NCI-H526 treated with DMSO at 0.1 percent for 48 hours (cell line): ENCODE measurements around the gene RPS6KL1.

Source experiments
- DNase-seq: peaks from one replicate; lab custom pipeline; 2025; lab: John Stamatoyannopoulos, UW

RPS6KL1 gene

DNA sequence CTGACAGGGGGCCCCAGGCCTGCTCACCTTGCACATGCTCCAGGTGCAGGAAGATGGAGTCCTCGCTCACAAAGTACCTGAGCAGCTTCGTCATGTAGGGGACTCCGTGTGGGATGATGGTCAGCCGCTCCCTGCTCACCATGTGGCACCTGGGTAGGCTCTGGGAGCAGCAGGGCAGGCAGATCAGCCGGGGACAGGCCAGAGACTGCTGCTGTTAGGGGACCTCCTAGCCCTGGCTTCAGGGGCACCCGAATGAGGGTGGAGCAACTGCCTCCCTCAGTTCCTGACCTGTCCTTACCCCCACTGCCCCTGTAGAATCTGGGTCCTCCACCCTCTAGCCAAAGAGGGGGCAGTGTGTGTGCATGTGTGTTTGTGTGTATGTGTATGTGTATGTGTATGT is 11.8 kb downstream of the RPS6KL1 start:
- DNase-seq, result no peak

DNA sequence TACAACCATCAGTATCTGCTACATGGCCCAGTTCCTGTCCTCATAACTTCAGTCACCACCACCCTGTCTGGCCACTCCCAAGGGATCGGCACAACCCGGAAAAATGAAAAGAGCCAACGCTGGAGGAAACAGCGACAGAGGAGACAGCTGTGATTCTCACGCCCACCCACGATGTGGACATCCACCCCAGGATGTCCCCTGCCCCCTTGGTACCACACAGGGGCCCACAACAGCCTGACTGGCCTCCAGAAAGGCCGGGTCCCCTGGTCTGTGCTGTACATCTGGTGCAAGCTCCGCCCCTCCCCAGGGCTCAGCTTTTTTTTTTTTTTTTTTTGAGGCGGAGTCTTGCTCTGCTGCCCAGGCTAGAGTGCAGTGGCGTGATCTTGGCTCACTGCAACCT is 12.5 kb downstream of the RPS6KL1 start:
- DNase-seq, result no peak

DNA sequence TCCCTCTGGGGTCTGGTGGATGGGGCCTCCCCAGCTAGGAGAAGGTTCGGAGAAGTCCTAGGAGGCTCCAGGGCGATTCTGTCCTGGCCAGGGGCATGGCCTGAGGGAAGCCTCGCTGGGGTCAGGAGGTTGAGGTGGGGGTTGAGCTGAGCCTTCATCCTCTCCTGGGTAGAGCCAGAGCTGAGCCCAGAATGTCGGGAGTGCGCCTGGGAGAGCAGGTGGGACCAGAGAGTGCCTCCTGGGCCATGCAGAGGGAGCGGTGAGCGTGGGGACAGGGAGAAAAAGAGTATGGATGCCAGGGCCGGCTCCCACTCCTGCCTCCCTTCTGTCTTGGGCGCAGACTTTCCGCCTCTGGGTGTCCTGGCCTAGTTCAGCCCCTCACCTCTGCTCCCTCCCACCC is 13.1 kb downstream of the RPS6KL1 start:
- DNase-seq, result no peak

DNA sequence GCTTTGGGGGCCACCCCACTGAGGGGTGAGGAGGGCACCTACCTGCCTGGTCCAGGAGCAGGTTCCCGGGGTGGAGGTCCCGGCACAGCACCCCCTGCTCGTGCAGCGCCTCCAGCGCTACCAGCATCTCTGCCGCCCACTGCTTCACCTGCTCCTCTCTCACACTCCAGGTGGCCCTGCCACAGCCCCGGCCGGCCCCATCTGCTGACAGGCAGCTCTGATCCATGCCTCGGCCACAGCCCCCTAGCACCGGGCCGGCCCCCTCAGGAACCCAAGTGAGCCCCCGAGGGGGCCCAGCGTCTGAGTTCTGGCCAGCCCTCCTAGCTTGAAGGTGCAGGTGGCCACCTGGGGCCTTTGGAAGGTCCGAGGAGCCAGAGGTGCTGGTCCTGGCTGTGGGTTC is 13.6 kb downstream of the RPS6KL1 start:
- no peak for DNase-seq

DNA sequence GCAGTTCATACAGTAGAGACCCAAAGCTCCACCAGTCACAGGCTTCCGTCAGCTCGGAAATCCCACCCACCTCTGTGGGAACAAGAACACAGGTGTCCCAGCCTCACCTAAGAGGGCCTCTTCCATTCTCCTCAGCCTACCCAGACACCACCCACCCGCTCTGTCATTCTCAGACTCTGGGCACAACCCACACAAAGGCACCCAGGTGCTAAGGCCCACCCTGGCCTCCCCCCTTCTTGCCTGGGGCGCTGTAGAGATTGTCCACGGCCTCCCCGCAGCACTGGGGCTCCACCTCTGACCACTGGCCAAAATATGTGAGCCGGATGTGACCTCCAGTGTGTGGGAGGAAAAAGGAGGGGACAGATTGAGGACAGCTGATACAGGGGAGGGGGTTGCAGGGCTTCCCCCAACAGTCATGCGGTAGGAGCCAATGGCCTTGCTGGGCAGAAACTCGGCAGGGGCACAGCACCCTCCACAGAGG is 14.2 kb downstream of the RPS6KL1 start:
- no peak for DNase-seq

DNA sequence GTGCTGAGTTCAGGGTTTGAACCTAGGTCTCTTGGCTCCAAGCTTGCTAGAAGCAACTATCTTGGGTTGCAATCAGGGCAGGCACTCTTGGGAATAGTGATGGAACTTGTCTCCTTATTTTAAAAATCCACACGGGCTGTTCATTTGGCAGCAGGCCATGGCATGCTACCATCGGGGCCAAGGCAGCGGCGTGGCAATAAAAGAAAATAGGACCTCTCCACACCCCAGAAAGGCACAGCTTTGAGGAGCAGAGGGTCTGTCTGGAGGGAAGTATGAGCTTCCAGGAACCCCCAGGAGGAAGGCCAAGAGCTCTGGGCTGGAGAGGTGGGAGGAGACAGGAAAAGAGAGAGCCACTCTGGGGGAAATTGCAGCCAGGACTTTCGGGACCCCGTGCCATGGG is 15.3 kb downstream of the RPS6KL1 start:
- no peak for DNase-seq

DNA sequence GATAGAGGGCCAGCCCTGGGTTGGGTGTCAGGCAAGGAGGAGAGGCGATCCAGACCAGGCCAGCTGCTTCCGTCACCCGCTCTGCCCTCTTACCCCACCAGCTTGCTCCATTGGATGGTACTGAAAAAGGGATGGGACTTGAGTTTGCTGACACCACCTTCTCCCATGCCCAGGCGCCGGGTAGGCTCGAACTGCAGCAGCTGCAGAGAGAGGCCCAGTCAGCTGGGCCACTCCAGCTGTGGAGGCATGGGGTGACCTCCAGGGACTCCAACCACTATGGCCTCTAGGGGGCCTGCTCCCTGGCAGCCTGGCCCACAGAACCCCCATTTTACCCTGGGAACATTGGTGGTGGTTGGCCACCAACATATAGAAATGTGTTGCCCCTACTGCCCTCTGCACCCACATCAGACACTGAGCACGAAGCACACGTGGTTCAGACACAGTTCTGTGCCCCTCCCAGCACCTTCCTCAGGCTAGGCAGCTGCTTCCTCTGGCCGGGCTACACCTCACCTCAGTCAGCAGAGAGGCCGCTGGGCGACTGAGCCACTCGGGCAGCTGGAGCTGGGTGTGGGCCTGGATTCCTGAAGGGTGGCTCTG is 16.0 kb downstream of the RPS6KL1 start:
- DNase-seq, result no peak

DNA sequence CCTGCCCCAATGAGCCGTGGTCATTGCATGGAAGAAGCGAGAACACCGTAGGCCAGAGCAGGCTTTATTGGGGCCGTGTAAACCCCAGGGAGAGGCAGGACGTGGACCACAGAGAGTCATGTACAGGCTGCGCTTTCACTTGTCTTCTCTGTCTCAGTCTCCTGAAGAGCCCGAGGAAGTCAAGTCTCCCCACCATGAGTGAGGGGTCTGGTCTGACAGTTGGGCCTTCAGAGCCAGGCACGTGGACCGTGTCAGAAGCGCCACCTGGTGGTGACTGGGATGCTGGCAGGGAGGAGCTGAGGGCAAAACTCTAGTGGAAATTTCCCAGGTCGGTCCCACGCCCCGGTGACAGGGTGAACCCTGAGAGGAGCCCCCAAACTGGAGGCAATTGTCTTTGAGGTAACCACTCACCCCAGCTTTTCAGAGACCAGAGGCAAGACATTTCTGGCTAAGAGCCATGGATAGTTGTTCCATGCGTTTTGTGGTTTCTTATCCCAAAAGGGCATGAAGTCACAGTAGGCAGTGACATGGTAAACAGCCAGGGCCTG is 17.4 kb downstream of the RPS6KL1 start:
- no peak for DNase-seq

DNA sequence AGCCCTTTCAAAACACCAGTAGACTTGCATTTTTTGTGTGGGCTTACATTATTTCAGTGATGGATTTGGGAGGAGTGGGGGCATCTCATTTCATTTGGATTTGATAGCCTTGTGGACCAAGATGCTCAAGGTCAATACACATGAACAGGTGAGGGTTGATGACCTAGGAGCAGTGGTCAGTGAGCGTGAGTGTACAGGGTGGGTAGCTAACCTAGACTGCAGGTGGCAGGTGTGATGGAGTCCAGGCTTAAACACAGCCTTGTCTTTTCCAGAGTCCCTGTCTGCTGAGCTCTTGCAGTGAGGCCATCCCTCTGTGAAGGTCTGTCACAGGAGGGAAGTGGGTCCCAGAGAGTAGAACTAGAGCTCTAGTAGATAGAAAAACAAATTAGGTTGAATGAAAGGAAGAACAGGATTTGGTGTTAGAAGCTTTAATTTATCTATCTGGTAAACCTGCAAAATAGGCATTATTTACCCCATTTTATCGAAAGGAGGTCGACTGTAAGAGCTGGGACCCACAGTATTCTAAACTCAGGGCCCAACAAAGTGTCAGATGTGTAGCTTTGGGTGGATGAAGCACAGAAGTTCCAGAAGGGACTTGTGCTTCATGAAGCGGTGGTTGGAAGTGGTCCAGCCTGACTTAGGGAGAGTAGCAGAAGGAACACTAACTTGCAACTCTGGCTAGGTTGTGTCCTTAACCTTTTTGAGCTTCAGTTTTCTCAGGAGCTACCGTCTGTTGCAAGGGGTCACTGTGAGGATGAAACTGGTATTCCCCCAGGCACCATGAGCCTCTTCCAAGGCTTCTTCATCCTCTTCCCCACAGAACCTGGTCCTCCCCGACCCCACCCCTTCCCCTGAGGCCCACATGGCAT is 18.2 kb downstream of the RPS6KL1 start:
- no peak for DNase-seq

DNA sequence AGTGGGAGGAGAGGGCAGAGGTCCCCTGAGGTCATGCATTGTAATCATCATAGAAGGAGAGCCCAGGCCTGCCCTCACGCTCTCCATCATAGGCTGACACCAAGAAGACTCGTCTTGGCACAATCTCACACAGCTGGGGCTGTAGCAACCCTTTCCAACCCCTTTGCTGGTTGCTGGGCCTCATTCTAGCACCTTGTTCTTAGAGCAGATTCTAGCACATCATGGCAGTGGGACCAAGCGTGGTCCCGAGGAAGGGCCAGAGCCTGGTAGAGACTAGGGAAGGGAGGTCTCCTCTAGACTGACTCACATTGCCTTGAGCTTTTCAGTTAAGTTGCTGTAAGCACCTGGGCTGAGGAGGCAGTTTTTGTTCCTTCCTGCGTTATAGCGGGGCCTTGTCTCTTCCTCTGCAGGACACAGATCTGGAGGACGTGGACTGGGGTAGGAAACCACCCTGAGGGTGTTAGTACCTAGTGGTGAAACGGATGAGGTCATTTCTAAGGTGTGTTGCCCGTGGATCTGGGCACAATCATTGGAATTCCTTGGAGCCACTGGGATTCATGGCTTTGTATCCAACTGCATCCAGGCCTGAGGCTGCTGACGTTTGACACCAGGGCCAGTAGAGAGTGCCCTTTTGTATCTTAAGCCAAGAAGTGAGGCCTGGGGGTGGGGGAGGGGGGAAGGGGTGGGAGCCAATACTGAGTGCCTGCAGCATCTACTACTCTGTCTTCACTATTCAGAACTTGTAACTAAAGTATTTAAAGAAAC is 19.9 kb downstream of the RPS6KL1 start:
- DNase-seq, result no peak

DNA sequence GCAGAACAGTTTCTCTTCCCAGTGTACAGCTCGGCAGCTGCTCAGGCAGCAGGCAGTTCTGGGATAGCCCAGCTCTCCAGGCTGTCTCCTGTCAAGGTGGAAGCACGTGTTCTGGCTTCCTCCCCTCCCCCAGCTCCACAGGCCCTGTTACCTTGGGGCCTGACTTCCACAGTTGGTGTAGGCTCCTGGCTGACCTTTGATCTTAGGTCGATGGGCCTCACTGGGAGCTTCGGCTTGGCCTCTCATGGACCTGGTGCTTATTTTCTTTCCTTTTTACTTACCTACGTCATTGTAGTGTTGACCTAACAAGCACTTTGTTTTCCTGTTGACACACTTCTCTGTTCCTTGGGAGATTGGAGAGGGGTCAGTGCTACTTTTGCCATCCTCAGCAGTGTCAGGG is 24.4 kb downstream of the RPS6KL1 start:
- DNase-seq, result no peak

DNA sequence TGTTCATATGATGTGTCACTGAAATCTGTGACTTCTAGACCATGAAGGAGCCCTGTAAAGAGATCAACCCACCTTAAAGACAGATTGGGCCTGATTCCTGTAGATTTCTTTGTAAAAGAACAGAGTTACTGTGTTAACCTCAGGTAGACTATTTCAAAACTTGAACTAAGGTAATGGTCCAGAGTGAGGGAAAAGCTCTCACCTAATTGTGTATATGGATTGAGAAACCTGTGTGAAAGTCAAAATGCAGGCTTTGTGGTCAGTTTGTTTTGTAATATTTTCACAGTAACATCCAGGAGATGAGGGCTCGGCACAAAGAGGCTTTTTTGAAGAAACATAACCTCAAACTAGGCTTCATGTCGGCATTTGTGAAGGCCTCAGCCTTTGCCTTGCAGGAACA is 25.0 kb downstream of the RPS6KL1 start:
- no peak for DNase-seq

DNA sequence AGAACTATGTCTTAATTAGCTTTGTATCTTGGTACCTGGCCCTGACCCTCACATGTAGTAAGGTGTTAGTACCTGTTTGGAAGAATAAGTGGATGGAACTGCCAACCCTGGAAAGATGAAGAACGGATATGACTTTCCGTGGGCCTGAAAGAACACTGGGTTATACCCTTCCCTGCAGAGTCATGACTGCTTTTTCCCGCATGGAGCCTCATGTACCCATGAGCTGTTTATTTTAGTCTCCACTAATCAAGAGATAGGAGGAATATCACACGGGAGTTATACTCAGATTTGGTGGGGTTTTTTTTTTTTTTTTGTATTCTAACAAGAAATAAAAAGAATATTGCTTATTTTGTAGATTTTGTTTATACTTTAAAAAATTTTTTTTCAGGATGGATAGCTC is 25.4 kb downstream of the RPS6KL1 start:
- no peak for DNase-seq

DNA sequence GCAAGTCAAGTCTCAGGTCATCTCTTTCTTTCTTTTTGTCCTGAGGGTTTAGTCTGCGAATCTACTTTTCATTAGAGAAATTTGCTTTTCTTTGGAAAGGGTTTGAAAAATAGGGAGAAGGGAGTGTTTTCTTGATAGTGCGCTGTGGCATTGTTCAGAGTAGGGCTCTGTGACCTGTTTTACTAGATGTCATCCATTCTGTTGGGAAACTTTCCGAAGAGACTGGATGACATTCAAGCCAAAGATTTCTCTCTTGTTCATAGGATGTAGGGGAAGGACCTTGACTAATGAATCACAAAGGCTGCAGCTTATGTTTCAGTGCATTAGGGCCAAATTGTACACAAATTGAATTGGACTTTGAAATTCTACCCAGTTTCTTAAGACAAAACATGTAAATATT is 26.7 kb downstream of the RPS6KL1 start:
- no peak for DNase-seq

DNA sequence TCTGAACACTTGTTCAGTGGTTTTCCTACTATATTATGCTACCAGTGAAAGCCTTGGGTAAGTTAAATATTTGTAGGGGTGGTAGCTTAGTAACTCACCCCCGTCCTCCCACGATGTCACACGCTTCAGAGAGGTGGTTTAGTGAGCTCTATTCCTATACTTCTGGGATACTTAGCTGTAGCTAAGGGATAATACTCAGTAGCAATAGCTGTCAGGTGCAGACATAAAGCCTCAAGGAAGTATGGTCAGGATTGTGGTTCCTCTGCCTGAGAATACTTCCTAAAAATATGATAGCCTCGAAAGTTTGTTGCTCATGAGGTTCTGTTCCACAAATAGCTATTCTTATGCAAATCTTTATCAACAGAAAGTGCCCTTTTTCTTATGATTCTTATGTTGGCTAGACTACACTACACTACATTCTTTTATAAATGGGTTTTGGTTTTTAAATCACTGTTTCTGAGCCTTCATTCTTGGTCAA is 29.4 kb downstream of the RPS6KL1 start:
- no peak for DNase-seq

DNA sequence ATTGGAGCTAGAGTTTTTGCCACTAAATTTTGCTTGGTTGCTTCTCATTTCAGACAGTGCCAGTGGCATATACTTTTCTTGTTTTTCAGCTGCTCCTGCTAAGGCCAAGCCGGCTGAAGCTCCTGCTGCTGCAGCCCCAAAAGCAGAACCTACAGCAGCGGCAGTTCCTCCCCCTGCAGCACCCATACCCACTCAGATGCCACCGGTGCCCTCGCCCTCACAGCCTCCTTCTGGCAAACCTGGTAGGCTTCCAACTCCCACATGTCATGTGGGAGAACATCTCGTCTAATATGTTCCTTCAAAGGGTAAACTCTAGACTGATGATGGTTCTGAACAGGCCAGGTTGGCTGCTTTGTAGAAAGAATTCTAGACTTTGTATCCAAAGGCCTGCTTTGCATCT is 30.3 kb downstream of the RPS6KL1 start:
- DNase-seq, result no peak

DNA sequence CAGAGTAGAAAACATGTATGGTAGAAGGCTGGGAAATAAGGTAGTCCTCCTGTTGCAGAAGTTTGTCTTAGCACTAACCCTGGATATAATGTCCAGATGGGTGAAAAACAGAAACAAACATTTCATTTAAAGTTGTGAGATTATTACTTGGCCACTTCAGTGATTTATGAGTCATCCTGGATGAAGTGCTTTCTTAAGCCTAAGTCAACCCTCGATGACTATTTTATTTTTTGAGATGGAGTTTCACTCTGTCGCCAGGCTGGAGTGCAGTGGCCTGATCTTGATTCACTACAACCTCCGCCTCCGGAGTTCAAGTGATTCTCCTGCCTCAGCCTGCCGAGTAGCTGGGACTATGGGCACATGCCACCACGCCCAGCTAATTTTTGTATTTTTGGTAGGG is 31.2 kb downstream of the RPS6KL1 start:
- no peak for DNase-seq

DNA sequence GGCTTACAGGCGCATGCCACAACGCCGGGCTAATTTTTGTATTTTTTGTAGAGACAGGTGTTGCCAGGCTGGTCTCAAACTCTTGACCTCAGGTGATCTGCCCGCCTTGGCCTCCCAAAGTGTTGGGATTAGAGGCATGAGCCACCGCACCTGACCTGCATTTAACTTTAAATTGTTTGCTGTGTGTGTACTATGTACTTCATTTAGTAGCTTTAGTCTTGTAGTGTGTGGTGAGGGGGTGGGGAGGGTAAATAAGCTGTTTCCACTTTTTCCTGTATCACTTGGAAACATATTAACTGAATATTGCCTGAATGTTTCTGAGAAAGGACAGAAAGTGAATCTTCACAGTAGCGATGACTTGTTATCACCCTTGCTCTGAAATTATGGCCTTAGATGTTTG is 32.8 kb downstream of the RPS6KL1 start:
- DNase-seq, result no peak

DNA sequence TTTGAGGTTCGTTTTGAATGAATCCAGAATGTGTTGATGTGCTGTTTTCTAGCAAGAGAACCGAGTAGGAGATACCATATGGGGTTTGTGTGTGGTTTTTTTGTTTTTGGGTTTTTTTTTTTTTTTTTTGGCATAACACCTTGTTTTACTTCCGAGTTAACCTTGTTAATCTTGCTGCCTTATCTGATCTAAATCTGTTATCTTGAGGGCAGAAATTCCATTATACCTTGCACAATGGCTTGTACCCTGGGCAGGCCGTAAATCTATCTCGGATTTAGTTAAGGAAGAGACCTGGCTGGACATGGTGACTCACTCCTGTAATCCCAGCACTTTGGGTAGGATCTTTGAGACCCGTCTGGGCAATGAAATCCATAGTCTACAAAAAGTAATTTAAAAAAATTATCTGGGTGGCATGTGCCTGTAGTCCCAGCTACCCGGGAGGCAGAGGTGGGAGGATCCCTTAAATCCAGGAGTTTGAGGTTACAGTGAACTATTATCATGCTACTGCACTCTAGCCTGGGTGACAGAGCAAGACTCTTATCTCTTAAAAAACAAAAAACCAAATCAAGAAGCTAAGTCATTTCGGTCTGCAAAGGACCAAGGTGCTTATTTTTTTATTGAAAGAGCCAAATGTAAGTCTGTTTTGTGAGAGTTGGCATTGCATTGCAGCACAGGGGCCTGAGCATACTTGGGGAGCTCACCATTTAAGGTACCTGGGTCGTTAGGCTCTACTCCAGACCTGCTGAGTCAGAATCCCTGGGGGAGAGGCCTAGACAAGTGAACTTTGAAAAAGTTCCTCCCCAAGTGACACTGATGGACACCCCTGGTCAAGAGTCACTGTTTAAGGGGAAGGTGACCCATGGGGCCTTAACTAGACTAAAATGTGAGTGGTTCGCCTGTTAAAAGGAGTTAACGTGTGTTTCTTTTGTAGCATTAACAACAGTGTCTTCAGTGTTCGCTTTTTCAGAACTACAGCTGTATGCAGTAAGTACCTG is 34.6 kb downstream of the RPS6KL1 start:
- no peak for DNase-seq

DNA sequence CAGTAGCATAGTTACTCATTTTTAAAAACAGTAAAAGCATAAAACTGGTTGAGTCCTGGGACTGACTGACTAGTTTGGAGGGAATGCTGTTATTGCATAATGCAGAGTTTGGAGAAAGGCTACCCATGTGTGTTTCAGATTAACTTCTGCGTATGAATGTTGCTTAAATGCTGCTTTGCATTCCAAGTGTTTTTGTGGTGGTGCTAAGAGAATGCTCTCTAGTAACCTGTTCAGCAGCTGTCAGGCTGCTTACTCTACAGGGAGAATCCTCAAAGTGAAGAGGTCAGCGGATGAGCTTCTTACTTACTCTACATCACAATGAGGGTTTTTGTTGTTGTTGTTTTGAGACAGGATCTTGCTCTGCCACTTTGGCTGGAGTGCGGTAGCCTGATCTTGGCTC is 37.1 kb downstream of the RPS6KL1 start:
- no peak for DNase-seq
